Stimulated activated CD4-positive, alpha-beta T cell treated with anti-CD3 and anti-CD28 coated beads, TNF-alpha, amount 100 ng/mL, for 1 hour (primary cell): ENCODE data around the gene SYT1.
"Not testable (repeated sequence)": the region's sequence is repeated elsewhere in the genome, so short reads cannot be mapped to it uniquely, and the experiment has no call there.

Experiments
- DNase-seq, 3 donors: peaks; one replicate each; pipeline ENCODE4 v3.0.0-alpha.2; 2020; ENCODE audit warnings: low read depth in 3 of 3, low spot score in 1 of 3

SYT1 gene

GRCh38 chr12:79203058-79203647 is 338.6 kb downstream of the SYT1 start:
- DNase-seq: no peak

- no peak for DNase-seq
Measured at GRCh38 chr12:79206871-79207270, 342.3 kb downstream of the SYT1 start.

DNA sequence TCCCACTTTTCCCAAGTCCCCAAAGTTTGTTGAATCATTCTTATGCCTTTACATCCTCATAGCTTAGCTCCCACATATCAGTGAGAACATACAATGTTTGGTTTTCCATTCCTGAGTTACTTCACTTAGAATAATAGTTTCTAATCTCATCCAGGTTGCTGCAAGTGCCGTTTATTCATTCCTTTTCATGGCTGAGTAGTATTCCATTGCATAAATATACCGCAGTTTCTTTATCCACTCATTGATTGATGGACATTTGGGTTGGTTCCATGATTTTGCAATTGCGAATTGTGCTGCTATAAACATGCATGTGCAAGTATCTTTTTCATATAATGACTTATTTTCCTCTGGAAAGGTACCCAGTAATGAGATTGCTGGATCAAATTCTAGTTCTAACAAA is 345.8 kb downstream of the SYT1 start:
- DNase-seq: not testable (repeated sequence)

- no peak for DNase-seq
Measured at GRCh38 chr12:79217306-79217705, 352.7 kb downstream of the SYT1 start.

- DNase-seq: no peak
Measured at GRCh38 chr12:79223210-79223609, 358.6 kb downstream of the SYT1 start.

GRCh38 chr12:79223761-79224160 is 359.2 kb downstream of the SYT1 start:
- no peak for DNase-seq

- DNase-seq: no peak
Measured at GRCh38 chr12:79227091-79227490, 362.5 kb downstream of the SYT1 start.

DNA sequence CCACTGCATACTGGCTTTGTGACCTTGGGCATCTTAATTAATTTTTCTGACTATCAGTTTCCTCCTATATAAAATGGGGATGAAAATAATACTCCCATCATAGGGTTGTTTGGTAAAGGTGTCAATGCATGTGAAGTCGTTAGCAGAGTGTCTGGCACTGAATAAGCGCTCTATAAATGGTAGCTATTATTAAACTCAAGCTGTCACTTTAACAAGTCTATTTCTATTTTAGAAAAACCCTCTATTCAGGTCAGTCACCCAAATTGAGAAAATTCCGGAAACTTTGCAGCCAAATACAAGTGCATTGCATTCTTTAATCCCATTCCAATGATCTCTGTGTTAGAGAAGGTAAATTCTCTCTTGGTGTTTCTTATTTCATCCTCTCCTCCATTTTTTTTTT is 363.1 kb downstream of the SYT1 start:
- no peak for DNase-seq

GRCh38 chr12:79233341-79233781 is 368.8 kb downstream of the SYT1 start:
- DNase-seq: no peak

GRCh38 chr12:79236920-79237319 is 372.3 kb downstream of the SYT1 start:
- DNase-seq: no peak

DNA sequence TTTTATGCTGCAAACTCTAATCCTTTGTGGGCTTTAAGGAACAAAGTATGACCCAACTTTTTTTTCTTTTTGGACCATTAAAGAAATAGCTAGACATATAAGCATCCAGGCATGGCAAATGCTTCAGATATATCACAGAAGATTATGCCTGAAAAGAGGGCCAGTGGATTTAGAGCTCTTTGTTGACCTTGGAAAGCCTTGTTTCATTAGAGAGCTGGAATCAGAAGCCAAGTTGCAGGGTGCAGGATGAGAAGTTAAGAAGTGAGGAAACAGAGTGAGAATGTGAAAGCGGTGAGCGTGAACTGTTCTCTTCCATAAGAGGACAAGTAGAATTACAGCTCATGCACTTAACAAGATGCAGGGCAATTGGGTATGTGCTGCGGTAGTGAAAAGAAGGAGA is 373.7 kb downstream of the SYT1 start:
- no peak for DNase-seq

- DNase-seq: no peak
Measured at GRCh38 chr12:79247494-79247893, 382.9 kb downstream of the SYT1 start.

- DNase-seq: no peak
Measured at GRCh38 chr12:79250186-79250585, 385.6 kb downstream of the SYT1 start.

DNA sequence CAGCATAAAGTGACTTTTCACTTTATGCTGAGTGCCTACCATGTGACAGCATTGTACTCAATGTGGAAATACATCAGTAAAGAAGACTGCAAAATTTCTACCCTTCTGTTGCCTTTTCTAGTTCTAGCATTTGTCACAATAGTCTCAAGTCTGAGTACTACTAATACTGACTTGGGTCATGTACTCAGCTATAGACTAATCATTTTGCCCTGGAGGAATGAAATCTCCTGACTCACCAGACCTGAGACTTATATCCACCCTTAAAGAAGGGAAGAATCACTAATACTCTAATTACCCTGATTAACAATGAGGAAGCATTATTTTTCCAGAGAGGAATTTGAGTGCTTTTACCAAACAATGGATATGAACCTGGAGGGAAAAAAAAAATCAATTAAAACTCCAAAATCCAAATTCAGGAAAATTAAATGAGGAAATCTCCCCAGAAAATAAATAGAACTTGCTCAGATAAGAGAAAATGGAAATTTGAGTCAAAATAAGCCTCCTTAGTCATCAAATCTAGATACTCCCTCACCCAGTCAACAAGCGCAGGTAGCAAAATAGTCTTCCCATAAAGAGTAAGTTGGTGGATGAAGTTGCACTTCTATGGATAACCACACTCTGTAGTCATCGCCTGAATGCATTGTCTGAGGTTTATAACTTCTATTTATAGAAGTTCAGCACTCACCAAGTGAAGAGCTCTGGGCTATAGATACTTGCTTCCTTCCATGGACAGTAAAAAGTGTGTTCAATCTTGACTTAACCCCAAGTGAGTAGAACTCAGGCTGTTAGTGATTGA is 386.6 kb downstream of the SYT1 start:
- no peak for DNase-seq

DNA sequence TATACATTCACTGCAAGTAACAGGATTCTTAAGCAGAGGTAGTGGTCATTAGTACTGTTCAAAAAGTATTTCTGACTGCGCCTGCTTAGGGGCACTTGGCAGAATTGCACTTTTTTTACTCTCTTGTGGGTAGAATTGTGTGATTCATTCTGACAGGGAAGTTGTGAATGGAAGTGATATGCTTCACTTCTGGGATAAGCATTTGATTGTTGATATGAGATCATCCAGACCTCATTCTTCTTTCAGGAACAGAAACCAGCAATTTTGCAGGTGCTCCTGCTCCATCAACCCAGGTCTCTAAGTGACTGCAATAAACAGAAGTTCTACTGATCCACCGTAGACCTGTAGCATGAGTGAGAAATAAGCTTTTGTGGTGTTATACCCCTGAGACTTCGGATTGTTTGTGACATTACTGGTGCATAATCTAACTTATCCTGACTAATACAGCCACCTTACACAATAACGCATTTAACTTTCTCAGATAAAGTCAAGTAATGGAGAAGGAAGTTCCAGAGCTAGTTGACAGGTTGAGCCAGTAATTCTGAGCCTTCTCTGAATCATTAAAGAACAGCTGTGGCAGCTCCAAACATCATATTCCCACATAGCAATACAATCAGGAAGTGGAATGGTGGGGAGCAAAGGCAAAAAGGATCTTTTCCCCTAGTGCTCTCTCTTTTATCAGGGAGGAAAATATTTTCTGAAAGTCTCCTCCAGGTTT is 387.9 kb downstream of the SYT1 start:
- no peak for DNase-seq

- no peak for DNase-seq
Measured at GRCh38 chr12:79255288-79255687, 390.7 kb downstream of the SYT1 start.

DNA sequence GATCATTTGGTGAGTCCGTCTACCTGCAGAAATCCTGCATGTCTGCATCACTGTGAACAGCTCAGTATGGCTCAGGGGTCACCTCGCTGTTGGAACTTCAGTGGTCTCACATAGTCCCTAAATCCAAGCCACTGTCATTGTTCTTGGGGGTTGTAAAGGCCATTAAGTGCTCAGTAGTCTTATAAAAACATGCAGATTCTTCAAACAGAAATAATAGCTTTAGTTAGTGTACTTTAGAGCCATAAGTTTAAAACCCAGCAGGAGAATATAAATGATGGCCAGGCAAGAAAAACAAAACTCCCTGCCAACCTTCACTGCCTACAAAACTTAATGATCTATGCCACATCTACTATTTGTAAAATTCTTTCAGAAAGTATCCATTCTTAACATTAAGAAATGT is 396.3 kb downstream of the SYT1 start:
- DNase-seq: no peak

GRCh38 chr12:79262938-79263337 is 398.4 kb downstream of the SYT1 start:
- DNase-seq: no peak

DNA sequence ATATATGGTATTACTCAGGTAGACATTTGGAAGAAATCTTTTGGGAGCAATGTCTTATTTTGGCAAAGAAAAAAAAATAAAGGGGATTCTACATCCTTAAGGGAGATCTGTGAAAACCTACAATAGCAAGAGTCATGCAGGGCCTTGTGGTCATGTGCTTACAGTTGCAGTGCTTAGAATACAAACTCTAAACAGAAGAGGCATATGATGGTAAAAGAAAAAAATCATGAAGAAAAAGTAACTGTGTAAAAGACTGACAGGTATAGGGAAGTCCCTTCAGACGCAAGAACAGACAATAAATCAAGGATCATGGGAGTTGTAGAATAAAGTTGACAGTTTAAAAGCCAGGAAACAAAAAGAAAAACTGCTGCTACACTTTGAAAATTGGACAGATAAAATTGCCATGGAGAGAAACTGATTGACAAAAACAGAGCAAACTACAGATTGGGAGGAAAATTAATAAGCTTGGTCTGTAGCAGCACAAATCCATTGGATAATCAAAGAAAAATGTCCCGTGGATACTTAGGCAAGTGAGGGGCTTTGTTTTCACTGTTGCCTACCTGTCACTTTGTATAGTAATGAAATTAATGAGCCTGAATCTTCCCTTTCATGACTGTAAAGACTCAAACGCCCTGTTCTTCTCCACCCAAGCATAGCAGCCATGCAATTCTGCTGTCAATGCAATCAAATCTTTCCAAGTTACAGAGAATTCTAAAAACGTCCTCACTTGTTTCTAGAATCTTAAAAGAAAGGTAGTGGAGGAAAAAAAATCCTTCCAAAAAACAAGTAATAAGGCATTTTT is 402.0 kb downstream of the SYT1 start:
- DNase-seq: no peak

DNA sequence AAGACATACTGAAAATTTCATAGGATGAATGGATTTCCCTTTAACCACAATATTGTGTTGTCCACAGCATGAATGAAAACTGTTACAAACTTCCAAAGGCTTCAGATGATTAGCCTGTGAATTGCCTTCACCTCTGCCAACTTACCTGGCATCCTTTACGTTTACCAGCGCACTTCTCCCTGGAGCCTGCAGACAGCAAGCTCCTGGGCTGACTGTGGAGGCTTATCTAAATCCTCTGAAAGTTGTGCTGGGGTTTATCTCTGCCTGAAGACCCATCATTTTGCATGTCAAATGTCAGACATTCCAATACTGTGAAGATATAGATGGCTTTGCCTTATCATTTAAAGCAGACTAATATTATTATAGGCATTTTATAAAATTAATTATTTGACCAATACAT is 403.0 kb downstream of the SYT1 start:
- no peak for DNase-seq

DNA sequence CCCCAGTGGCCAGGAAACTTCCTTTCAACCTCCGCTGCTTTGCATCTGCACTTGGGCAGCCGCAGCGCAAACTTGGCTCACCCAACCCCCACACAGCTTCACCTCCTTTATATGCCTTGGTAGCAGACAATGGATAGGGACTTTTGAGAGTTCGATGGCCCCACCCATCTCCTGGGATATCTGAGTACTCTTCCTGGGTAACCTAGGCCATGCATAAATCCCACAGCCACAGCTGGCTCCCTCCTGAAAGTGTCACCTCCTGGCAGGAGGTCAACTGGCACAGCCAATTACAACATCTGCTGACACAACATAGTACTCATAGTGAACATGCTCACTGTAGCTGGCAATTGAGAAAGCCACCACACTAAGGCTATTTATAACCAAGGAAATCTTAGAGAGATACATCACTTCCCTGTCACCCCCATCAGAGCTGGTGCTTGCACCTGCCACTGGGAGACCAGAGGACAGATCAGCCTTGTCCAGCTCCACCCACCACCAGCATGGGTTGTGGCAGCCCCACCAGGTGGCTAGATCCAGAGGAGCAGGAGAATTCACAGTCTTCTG is 410.0 kb downstream of the SYT1 start:
- DNase-seq: no peak
